Measurements from ENCODE around the gene THAP12.

GRCh38 chr11:76410851-76411357 lies 30.0 kb upstream of the THAP12 start:
- TF ChIP-seq, protein P1, sequence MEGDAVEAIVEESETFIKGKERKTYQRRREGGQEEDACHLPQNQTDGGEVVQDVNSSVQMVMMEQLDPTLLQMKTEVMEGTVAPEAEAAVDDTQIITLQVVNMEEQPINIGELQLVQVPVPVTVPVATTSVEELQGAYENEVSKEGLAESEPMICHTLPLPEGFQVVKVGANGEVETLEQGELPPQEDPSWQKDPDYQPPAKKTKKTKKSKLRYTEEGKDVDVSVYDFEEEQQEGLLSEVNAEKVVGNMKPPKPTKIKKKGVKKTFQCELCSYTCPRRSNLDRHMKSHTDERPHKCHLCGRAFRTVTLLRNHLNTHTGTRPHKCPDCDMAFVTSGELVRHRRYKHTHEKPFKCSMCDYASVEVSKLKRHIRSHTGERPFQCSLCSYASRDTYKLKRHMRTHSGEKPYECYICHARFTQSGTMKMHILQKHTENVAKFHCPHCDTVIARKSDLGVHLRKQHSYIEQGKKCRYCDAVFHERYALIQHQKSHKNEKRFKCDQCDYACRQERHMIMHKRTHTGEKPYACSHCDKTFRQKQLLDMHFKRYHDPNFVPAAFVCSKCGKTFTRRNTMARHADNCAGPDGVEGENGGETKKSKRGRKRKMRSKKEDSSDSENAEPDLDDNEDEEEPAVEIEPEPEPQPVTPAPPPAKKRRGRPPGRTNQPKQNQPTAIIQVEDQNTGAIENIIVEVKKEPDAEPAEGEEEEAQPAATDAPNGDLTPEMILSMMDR (conservative IDR thresholded peaks at IDR 0.05; ENCODE audit: low read depth, low read length), result no peak
- no peak for TF ChIP-seq EZH2 (IDR thresholded peaks at IDR 0.05; ENCODE audit: low read length, unreplicated experiment)
